Liver (tissue), 9 donors: ENCODE results near the gene DDIAS. TPM values are rescaled to one million over a fixed set of nuclear protein-coding genes. Genes with fewer than 3 reads are reported as not detected.

ENCODE experiments used
- DNase-seq: peaks from one replicate; pipeline ENCODE4 v3.0.0-alpha.2; 2017; ENCODE audit warnings: low spot score
- H3K27ac ChIP-seq, 2 donors: one replicate each; pipeline ENCODE4 v1.7.0; 2013; ENCODE audit warnings: inconsistent platforms in 2 of 2, low read length in 2 of 2, control low read depth in 1 of 2, low read depth in 1 of 2, mild to moderate bottlenecking in 1 of 2
- H3K27me3 ChIP-seq, 4 donors: one replicate each; pipeline versions ENCODE4 v1.6.1 to v1.7.0; 2013; ENCODE audit warnings: low read length in 3 of 4, inconsistent platforms in 1 of 4, mild to moderate bottlenecking in 1 of 4, moderate library complexity in 1 of 4; ENCODE audit not compliant: control insufficient read depth in 4 of 4, insufficient read depth in 4 of 4
- H3K36me3 ChIP-seq, 4 donors: one replicate each; pipeline versions ENCODE4 v1.6.1 to v1.7.0; 2013; ENCODE audit warnings: low read length in 3 of 4, mild to moderate bottlenecking in 3 of 4, low read depth in 1 of 4, moderate library complexity in 1 of 4; ENCODE audit not compliant: control insufficient read depth in 4 of 4, insufficient read depth in 3 of 4
- H3K4me1 ChIP-seq, 4 donors: one replicate each; pipeline versions ENCODE4 v1.6.1 to v1.7.0; 2013; ENCODE audit warnings: low read length in 3 of 4, mild to moderate bottlenecking in 3 of 4, moderate library complexity in 1 of 4; ENCODE audit not compliant: control insufficient read depth in 4 of 4, insufficient read depth in 4 of 4
- H3K4me3 ChIP-seq, 3 donors: one replicate each; pipeline versions ENCODE4 v1.6.1 to v1.7.0; 2013; ENCODE audit warnings: low read length in 3 of 3, control low read depth in 1 of 3, low read depth in 1 of 3, mild to moderate bottlenecking in 1 of 3
- H3K9ac ChIP-seq, 2 donors: one replicate each; pipeline ENCODE4 v1.7.0; 2013; ENCODE audit warnings: low read length in 2 of 2, mild to moderate bottlenecking in 2 of 2, moderate library complexity in 2 of 2, control low read depth in 1 of 2, low read depth in 1 of 2
- H3K9me3 ChIP-seq, 4 donors: one replicate each; pipeline versions ENCODE4 v1.6.1 to v1.7.0; 2013; ENCODE audit warnings: low read length in 3 of 4; ENCODE audit not compliant: control insufficient read depth in 4 of 4
- ATF3 ChIP-seq: IDR thresholded peaks from 2 replicates; pipeline ENCODE4 v1.6.1; 2016; ENCODE audit warnings: antibody characterized with exemption
- CTCF ChIP-seq: fragments of 150-350 bp; IDR thresholded peaks from 2 replicates; pipeline ENCODE4 v1.5.1; 2017; ENCODE audit warnings: improper control_type of control experiment, low read depth, low read length; ENCODE audit not compliant: missing input control
- EGR1 ChIP-seq, 2 donors: IDR thresholded peaks; 2 replicates each; pipeline ENCODE4 v1.6.1; 2016 to 2018; ENCODE audit warnings: antibody characterized with exemption in 2 of 2, low read depth in 2 of 2
- FOXA1 ChIP-seq: IDR thresholded peaks from 2 replicates; pipeline ENCODE4 v1.6.1; 2016; ENCODE audit warnings: antibody characterized with exemption
- FOXA2 ChIP-seq: IDR thresholded peaks from 2 replicates; pipeline ENCODE4 v1.6.1; 2016; ENCODE audit warnings: antibody characterized with exemption
- GABPA ChIP-seq, 2 donors: IDR thresholded peaks in 1 of 2; conservative IDR thresholded peaks in 1 of 2; 2 replicates each; pipeline ENCODE4 v1.6.1; 2016; ENCODE audit warnings: antibody characterized with exemption in 2 of 2, mild to moderate bottlenecking in 1 of 2, moderate library complexity in 1 of 2
- HNF4A ChIP-seq, 2 donors: conservative IDR thresholded peaks; 2 replicates each; pipeline ENCODE4 v1.6.1; 2016; ENCODE audit warnings: antibody characterized with exemption in 2 of 2, mild to moderate bottlenecking in 2 of 2
- HNF4G ChIP-seq: IDR thresholded peaks from 2 replicates; pipeline ENCODE4 v1.6.1; 2016; ENCODE audit warnings: antibody characterized with exemption
- JUND ChIP-seq, 2 donors: IDR thresholded peaks; 2 replicates each; pipeline ENCODE4 v1.6.1; 2016; ENCODE audit warnings: antibody characterized with exemption in 2 of 2
- MAX ChIP-seq: IDR thresholded peaks from 2 replicates; pipeline ENCODE4 v1.6.1; 2016; ENCODE audit warnings: antibody characterized with exemption
- NR2F2 ChIP-seq: IDR thresholded peaks from 2 replicates; pipeline ENCODE4 v1.6.1; 2016; ENCODE audit warnings: antibody characterized with exemption
- RAD21 ChIP-seq, 2 donors: IDR thresholded peaks; 2 replicates each; pipeline ENCODE4 v1.6.1; 2016; ENCODE audit warnings: antibody characterized with exemption in 2 of 2, mild to moderate bottlenecking in 2 of 2
- REST ChIP-seq: IDR thresholded peaks from 2 replicates; pipeline ENCODE4 v1.6.1; 2016; ENCODE audit warnings: antibody characterized with exemption, mild to moderate bottlenecking
- RXRA ChIP-seq, 2 donors: IDR thresholded peaks; 2 replicates each; pipeline ENCODE4 v1.6.1; 2017 to 2018; ENCODE audit warnings: antibody characterized with exemption in 2 of 2, mild to moderate bottlenecking in 1 of 2
- SP1 ChIP-seq: IDR thresholded peaks from 2 replicates; pipeline ENCODE4 v1.6.1; 2018; ENCODE audit warnings: antibody characterized with exemption, mild to moderate bottlenecking
- TAF1 ChIP-seq: conservative IDR thresholded peaks from 2 replicates; pipeline ENCODE4 v1.6.1; 2016; ENCODE audit warnings: antibody characterized with exemption, mild to moderate bottlenecking
- YY1 ChIP-seq: IDR thresholded peaks from 2 replicates; pipeline ENCODE4 v1.6.1; 2016; ENCODE audit warnings: antibody characterized with exemption, mild to moderate bottlenecking
- ZBTB33 ChIP-seq: IDR thresholded peaks from 2 replicates; pipeline ENCODE4 v1.6.1; 2016; ENCODE audit warnings: antibody characterized with exemption
- WGBS: extraction: QIAGEN DNeasy Blood & Tissue Kit; methylation state at CpG from one replicate; pipeline ENCODE4 v1.1.7; 2013; 5-methylcytosine and 5-hydroxymethylcytosine counted together
- polyA plus RNA-seq, 2 donors: library from polyadenylated mRNA; stranded (reverse) in 1 of 2; unstranded in 1 of 2; fragments of 200-250 nt in 1 of 2; fragments of >200 nt in 1 of 2; fragmentation: Nextera tagmentation in 1 of 2; extraction: Ambion mirVana in 1 of 2; gene quantifications; one replicate each; pipeline versions ENCODE4 v1.2.1 to v1.2.3, GENCODE V29; 2013 to 2015
- total RNA-seq, 2 donors: library from RNA; depleted of rRNA; stranded (reverse); fragments of >200 nt; gene quantifications; one replicate each; pipeline ENCODE4 v1.2.3, GENCODE V29; 2014
- donor health status: healthy.
- donor health status: healthy.
- donor health status: healthy.
- donor health status: healthy.
- donor health status: healthy.

Gene DDIAS
- total and polyA plus RNA-seq, 4 donors: 0.25 to 8.4 (median 0.47) TPM

- no peak overlapping the region for H3K27ac ChIP-seq
- H3K4me3 ChIP-seq: no peak overlapping the region
- H3K9ac ChIP-seq: no peak overlapping the region
- H3K36me3 ChIP-seq: peaks cover 0 to 4% (median under 1%) of the 10 kb centered on the region in 4 donors
- H3K27me3 ChIP-seq: no peaks in the 10 kb centered on the region
- no peak for TF ChIP-seq FOXA1
- no peak for TF ChIP-seq NR2F2
- TF ChIP-seq MAX: no peak
- no peak for TF ChIP-seq CTCF
- no peak for TF ChIP-seq RAD21 (IDR thresholded peaks at IDR 0.05)
- H3K4me1 ChIP-seq: no peaks in the 10 kb centered on the region
- no peaks in the 10 kb centered on the region for H3K9me3 ChIP-seq
- DNase-seq: no peak
These were observed 75.2 kb downstream of the DDIAS start for GRCh38 chr11:82976786-82977185.

GRCh38 chr11:82978422-82979099, 77.0 kb downstream of the DDIAS start:
- H3K27me3 ChIP-seq: no peaks in the 10 kb centered on the region
- H3K4me1 ChIP-seq: no peaks in the 10 kb centered on the region
- no peaks in the 10 kb centered on the region for H3K9me3 ChIP-seq
- H3K9ac ChIP-seq: no peak overlapping the region
- H3K4me3 ChIP-seq: no peak overlapping the region
- H3K36me3 ChIP-seq: peaks cover 0 to 6% (median 3%) of the 10 kb centered on the region in 4 donors
- TF ChIP-seq REST (no peak), FOXA2 (no peak), HNF4G (no peak), EGR1 (IDR thresholded peaks at IDR 0.05; ENCODE audit: low read depth in 2 of 2) (no peak), GABPA (IDR thresholded peaks at IDR 0.05 in 1 of 2, conservative IDR thresholded peaks at IDR 0.05 in 1 of 2) (no peak), ZBTB33 (no peak), RXRA (IDR thresholded peaks at IDR 0.05) (no peak), YY1 (no peak), ATF3 (no peak), JUND (IDR thresholded peaks at IDR 0.05) (no peak), CTCF (no peak), FOXA1 (no peak), SP1 (no peak), RAD21 (IDR thresholded peaks at IDR 0.05) (no peak), MAX (no peak), TAF1 (no peak), NR2F2 (no peak), HNF4A (conservative IDR thresholded peaks at IDR 0.05) (no peak)
- no peak overlapping the region for H3K27ac ChIP-seq
- WGBS: 89% methylated on average over 6 of the region's 6 CpGs
- DNase-seq: no peak
